WTC11 (cell line): ENCODE data around the gene KAT6B. TPM values are rescaled to one million over a fixed set of nuclear protein-coding genes. Genes with fewer than 3 reads are reported as not detected.

Experiments
- ATAC-seq: fragments of 200-7000 bp; cut with Tn5 transposase; 2 replicates; pipeline ENCODE4 v1.10.0; 2021; ENCODE audit warnings: mild to moderate bottlenecking, moderate library complexity
- CTCF ChIA-PET: fragments of 300-600 bp; sonication (Branson Sonifier 250); formaldehyde crosslinking; loops from one replicate; lab custom pipeline; 2021; ENCODE audit warnings: antibody characterized with exemption; lab: Charles Lee
- POLR2A ChIA-PET: fragments of 350-600 bp; sonication (Branson Sonifier 250); formaldehyde crosslinking; loops from one replicate; lab custom pipeline; 2021; ENCODE audit warnings: antibody characterized with exemption; lab: Charles Lee
- DNase-seq: peaks from one replicate; pipeline ENCODE4 v3.0.0; 2021; ENCODE audit warnings: low spot score
- H3K27ac Mint-ChIP-seq: 2 replicates; pipeline ENCODE4 v1.8.0; 2021; ENCODE audit warnings: mixed read lengths
- H3K27me3 Mint-ChIP-seq: 2 replicates; pipeline ENCODE4 v1.8.0; 2021; ENCODE audit warnings: low read depth, mild to moderate bottlenecking, moderate library complexity, mixed read lengths
- H3K36me3 Mint-ChIP-seq: 2 replicates; pipeline ENCODE4 v1.8.0; 2021; ENCODE audit warnings: mixed read lengths
- H3K4me1 Mint-ChIP-seq: 2 replicates; pipeline ENCODE4 v1.8.0; 2022; ENCODE audit warnings: mixed read lengths
- H3K4me3 Mint-ChIP-seq: 2 replicates; pipeline ENCODE4 v1.8.0; 2021; ENCODE audit warnings: mild to moderate bottlenecking, moderate library complexity, mixed read lengths
- H3K9me3 Mint-ChIP-seq: 2 replicates; pipeline ENCODE4 v1.8.0; 2021; ENCODE audit warnings: mixed read lengths
- E2F4 ChIP-seq: sonication (generic); formaldehyde crosslinking; IDR thresholded peaks from 2 replicates; pipeline ENCODE4 v1.8.1; 2022; ENCODE audit warnings: low read depth, mild to moderate bottlenecking, moderate library complexity, missing genetic modification reagents, borderline replicate concordance
- ETV6 ChIP-seq: sonication (generic); formaldehyde crosslinking; IDR thresholded peaks from 2 replicates; pipeline ENCODE4 v1.8.1; 2022; ENCODE audit warnings: mild to moderate bottlenecking, missing genetic modification reagents
- MLX ChIP-seq: sonication (generic); formaldehyde crosslinking; IDR thresholded peaks from 2 replicates; pipeline ENCODE4 v1.8.1; 2023; ENCODE audit warnings: mild to moderate bottlenecking, missing genetic modification reagents, moderate library complexity
- NR1H2 ChIP-seq: sonication (generic); formaldehyde crosslinking; IDR thresholded peaks from 2 replicates; pipeline ENCODE4 v1.9.0; 2021; ENCODE audit warnings: mild to moderate bottlenecking, moderate library complexity, missing genetic modification reagents
- NR3C1 ChIP-seq: sonication (generic); formaldehyde crosslinking; conservative IDR thresholded peaks from 2 replicates; pipeline ENCODE4 v1.8.1; 2023; ENCODE audit warnings: low read depth, mild to moderate bottlenecking, missing genetic modification reagents
- PRRX2 ChIP-seq: fragments of 250-450 bp; sonication (Bioruptor Pico); IDR thresholded peaks from 2 replicates; pipeline ENCODE4 v1.8.0; 2021; ENCODE audit warnings: mild to moderate bottlenecking
- RELA ChIP-seq: sonication (generic); formaldehyde crosslinking; IDR thresholded peaks from 2 replicates; pipeline ENCODE4 v1.8.1; 2022; ENCODE audit warnings: missing genetic modification reagents, mild to moderate bottlenecking, borderline replicate concordance
- RORB ChIP-seq: fragments of 250-450 bp; sonication (Bioruptor Pico); IDR thresholded peaks from 2 replicates; pipeline ENCODE4 v1.9.0; 2021; ENCODE audit warnings: mild to moderate bottlenecking
- STAT6 ChIP-seq: sonication (generic); formaldehyde crosslinking; conservative IDR thresholded peaks from 2 replicates; pipeline ENCODE4 v1.8.1; 2023; ENCODE audit warnings: mild to moderate bottlenecking, low read depth, missing genetic modification reagents, moderate library complexity
- ZNF121 ChIP-seq: sonication (generic); formaldehyde crosslinking; IDR thresholded peaks from 2 replicates; pipeline ENCODE4 v1.8.0; 2023; ENCODE audit warnings: missing genetic modification reagents
- ZNF281 ChIP-seq: sonication (generic); formaldehyde crosslinking; IDR thresholded peaks from 2 replicates; pipeline ENCODE4 v1.8.0; 2023; ENCODE audit warnings: mild to moderate bottlenecking, missing genetic modification reagents
- total RNA-seq: library from RNA; stranded (reverse); gene quantifications from 3 replicates; pipeline ENCODE4 v1.2.3, GENCODE V29; 2021
- TF ChIP-seq, protein P1 (sequence below): fragments of 250-450 bp; sonication (Bioruptor Pico); IDR thresholded peaks from 2 replicates; pipeline ENCODE4 v1.9.0; 2021; ENCODE audit warnings: moderate library complexity, mild to moderate bottlenecking, inconsistent platforms, borderline replicate concordance
- TF ChIP-seq, protein P2 (sequence below): sonication (generic); formaldehyde crosslinking; IDR thresholded peaks from 2 replicates; pipeline ENCODE4 v1.8.1; 2022; ENCODE audit warnings: missing genetic modification reagents, borderline replicate concordance

Gene KAT6B
- total RNA-seq, 1 experiment from 2014 or later, result 18.5 TPM

DNA sequence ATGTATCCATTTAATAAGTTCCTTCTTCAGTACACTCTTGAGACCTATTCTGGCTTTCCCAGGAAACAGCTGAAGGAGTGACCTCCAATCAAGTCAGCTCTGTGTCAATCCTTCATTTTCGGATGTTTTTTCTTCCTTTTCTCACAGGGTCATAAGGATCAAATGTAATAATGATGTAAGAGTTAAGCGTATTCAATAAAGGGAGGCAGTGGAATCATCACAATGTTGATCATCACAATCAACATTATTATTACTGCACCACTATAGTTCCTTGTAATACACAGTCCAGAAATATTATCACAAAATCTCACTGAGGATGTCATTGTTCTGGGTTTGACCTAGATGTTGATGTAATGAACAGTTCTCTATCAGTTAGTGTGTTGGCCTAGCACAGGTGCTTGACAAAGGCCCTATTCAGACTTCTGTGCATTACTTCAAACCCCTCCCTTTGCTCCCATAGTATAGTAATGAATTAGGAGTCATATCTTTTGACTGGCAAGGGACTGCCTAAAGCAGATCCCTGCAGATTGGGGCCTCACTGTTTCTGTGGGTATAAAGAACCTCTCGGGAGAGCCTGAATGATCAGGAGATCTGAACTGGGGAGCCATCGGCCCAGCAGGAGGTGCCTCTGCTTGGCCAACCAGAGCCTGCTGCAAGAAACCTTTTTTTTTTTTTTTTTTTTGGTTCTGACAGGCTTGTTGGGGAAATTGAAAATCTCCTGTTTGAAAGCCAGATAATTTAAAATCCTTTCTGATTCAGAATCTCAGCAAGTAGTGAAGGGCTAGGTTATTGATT, 100.6 kb downstream of the KAT6B start:
- TF ChIP-seq STAT6 (no peak), NR1H2 (CRISPR knock-in tag) (no peak), RELA (CRISPR knock-in tag) (no peak), NR3C1 (no peak), ETV6 (no peak), E2F4 (CRISPR knock-in tag) (no peak), ZNF121 (CRISPR knock-in tag) (no peak), PRRX2 (no peak), MLX (CRISPR knock-in tag) (no peak)
- TF ChIP-seq, protein P1, sequence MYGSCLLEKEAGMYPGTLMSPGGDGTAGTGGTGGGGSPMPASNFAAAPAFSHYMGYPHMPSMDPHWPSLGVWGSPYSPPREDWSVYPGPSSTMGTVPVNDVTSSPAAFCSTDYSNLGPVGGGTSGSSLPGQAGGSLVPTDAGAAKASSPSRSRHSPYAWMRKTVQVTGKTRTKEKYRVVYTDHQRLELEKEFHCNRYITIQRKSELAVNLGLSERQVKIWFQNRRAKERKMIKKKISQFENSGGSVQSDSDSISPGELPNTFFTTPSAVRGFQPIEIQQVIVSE, result no peak
- TF ChIP-seq, protein P2, sequence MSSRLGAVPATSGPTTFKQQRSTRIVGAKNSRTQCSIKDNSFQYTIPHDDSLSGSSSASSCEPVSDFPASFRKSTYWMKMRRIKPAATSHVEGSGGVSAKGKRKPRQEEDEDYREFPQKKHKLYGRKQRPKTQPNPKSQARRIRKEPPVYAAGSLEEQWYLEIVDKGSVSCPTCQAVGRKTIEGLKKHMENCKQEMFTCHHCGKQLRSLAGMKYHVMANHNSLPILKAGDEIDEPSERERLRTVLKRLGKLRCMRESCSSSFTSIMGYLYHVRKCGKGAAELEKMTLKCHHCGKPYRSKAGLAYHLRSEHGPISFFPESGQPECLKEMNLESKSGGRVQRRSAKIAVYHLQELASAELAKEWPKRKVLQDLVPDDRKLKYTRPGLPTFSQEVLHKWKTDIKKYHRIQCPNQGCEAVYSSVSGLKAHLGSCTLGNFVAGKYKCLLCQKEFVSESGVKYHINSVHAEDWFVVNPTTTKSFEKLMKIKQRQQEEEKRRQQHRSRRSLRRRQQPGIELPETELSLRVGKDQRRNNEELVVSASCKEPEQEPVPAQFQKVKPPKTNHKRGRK, result no peak

GRCh38 chr10:74927701-74928100, 101.3 kb downstream of the KAT6B start:
- ChIA-PET CTCF (no interaction called here), POLR2A (no interaction called here)

More for the DNA sequence above, 100.6 kb downstream of the KAT6B start:
- H3K27me3 Mint-ChIP-seq, result no peaks in the 10 kb centered on the region
- ChIA-PET POLR2A (no interaction called here), CTCF (no interaction called here)
- H3K9me3 Mint-ChIP-seq, result no peaks in the 10 kb centered on the region
- H3K27ac Mint-ChIP-seq, result peak overlapping the region; percentile 5; the same call in 1 of the 2 replicates
- no peak overlapping the region for H3K4me3 Mint-ChIP-seq
- ATAC-seq (no peak), DNase-seq (no peak)
- H3K36me3 Mint-ChIP-seq, result no peaks in the 10 kb centered on the region
- H3K4me1 Mint-ChIP-seq, result peaks cover 37% of the 10 kb centered on the region

More at GRCh38 chr10:74927701-74928100, 101.3 kb downstream of the KAT6B start:
- no peaks in the 10 kb centered on the region for H3K36me3 Mint-ChIP-seq
- no peaks in the 10 kb centered on the region for H3K9me3 Mint-ChIP-seq
- peaks cover 34% of the 10 kb centered on the region for H3K4me1 Mint-ChIP-seq
- no peak for DNase-seq
- no peak overlapping the region for H3K27ac Mint-ChIP-seq
- TF ChIP-seq ZNF281 (CRISPR knock-in tag) (no peak), RORB (CRISPR knock-in tag) (no peak)
- no peak for ATAC-seq
- H3K27me3 Mint-ChIP-seq, result no peaks in the 10 kb centered on the region
- H3K4me3 Mint-ChIP-seq, result no peak overlapping the region
